Activated naive CD4-positive, alpha-beta T cell treated with anti-CD3 and anti-CD28 coated beads, Interleukin-2, amount 10 ng/mL, durations not matched to agents 7 days and 5 days (primary cell): ENCODE measurements around the gene AKAP11.

Source experiments
- CTCF ChIA-PET: fragments of 350-600 bp; sonication (Branson Sonifier 250); formaldehyde crosslinking; loops from one replicate; lab custom pipeline; 2021; ENCODE audit warnings: antibody characterized with exemption; lab: Charles Lee
- DNase-seq: peaks from one replicate; pipeline ENCODE4 v3.0.0-alpha.2; 2020
- H3K27ac Mint-ChIP-seq: one replicate; pipeline ENCODE4 v1.8.0; 2021; ENCODE audit warnings: mild to moderate bottlenecking, moderate library complexity, mixed read lengths
- H3K27me3 Mint-ChIP-seq: one replicate; pipeline ENCODE4 v1.8.0; 2021; ENCODE audit warnings: mild to moderate bottlenecking, mixed read lengths
- H3K36me3 Mint-ChIP-seq: one replicate; pipeline ENCODE4 v1.8.0; 2021; ENCODE audit warnings: mixed read lengths
- H3K4me1 Mint-ChIP-seq: one replicate; pipeline ENCODE4 v1.8.0; 2021; ENCODE audit warnings: mixed read lengths
- H3K4me3 Mint-ChIP-seq: one replicate; pipeline ENCODE4 v1.8.0; 2021; ENCODE audit warnings: mild to moderate bottlenecking, moderate library complexity, mixed read lengths
- H3K9me3 Mint-ChIP-seq: one replicate; pipeline ENCODE4 v1.8.0; 2021; ENCODE audit warnings: mixed read lengths

Gene AKAP11

GRCh38 chr13:42363941-42364612 lies 92.1 kb downstream of the AKAP11 start:
- Mint-ChIP-seq H3K4me3 (no peak overlapping the region), H3K27ac (no peak overlapping the region), H3K4me1 (peaks cover 14% of the 10 kb centered on the region), H3K9me3 (no peaks in the 10 kb centered on the region), H3K27me3 (peaks cover 7% of the 10 kb centered on the region), H3K36me3 (no peaks in the 10 kb centered on the region)
- DNase-seq, result no peak
- CTCF ChIA-PET, result interaction anchor here (1.2 kb wide), 1 partner anchor 114 kb away, joined by 5 read pairs; no protein-coding TSS in a partner anchor

- DNase-seq, result no peak
- no peaks in the 10 kb centered on the region for H3K36me3 Mint-ChIP-seq
- no peak overlapping the region for H3K4me3 Mint-ChIP-seq
These were observed 92.7 kb downstream of the AKAP11 start for GRCh38 chr13:42364613-42365000.

GRCh38 chr13:42367831-42368230 lies 95.9 kb downstream of the AKAP11 start:
- no peaks in the 10 kb centered on the region for H3K36me3 Mint-ChIP-seq
- H3K27ac Mint-ChIP-seq, result no peak overlapping the region
- peaks cover 36% of the 10 kb centered on the region for H3K4me1 Mint-ChIP-seq
- no peaks in the 10 kb centered on the region for H3K9me3 Mint-ChIP-seq
- DNase-seq, result no peak
- CTCF ChIA-PET, result interaction anchor here (0.7 to 0.8 kb wide), 3 partner anchors 14 to 509 kb away, joined by 3 read pairs; no protein-coding TSS in a partner anchor
- no peak overlapping the region for H3K4me3 Mint-ChIP-seq
- peaks cover 7% of the 10 kb centered on the region for H3K27me3 Mint-ChIP-seq

More at GRCh38 chr13:42364613-42365000, 92.7 kb downstream of the AKAP11 start:
- CTCF ChIA-PET, result interaction anchor here (1.2 kb wide), 1 partner anchor 114 kb away, joined by 5 read pairs; no protein-coding TSS in a partner anchor
- Mint-ChIP-seq H3K4me1 (peaks cover 19% of the 10 kb centered on the region), H3K27ac (no peak overlapping the region), H3K27me3 (peaks cover 7% of the 10 kb centered on the region), H3K9me3 (no peaks in the 10 kb centered on the region)

GRCh38 chr13:42369071-42369797 lies 97.3 kb downstream of the AKAP11 start:
- Mint-ChIP-seq H3K9me3 (no peaks in the 10 kb centered on the region), H3K27me3 (peaks cover 4% of the 10 kb centered on the region), H3K4me3 (no peak overlapping the region), H3K27ac (no peak overlapping the region), H3K4me1 (peaks cover 36% of the 10 kb centered on the region), H3K36me3 (no peaks in the 10 kb centered on the region)
- no peak for DNase-seq
- CTCF ChIA-PET, result no interaction called here

- DNase-seq, result no peak
- Mint-ChIP-seq H3K4me3 (no peak overlapping the region), H3K4me1 (peaks cover 40% of the 10 kb centered on the region), H3K9me3 (no peaks in the 10 kb centered on the region), H3K36me3 (no peaks in the 10 kb centered on the region), H3K27me3 (no peaks in the 10 kb centered on the region), H3K27ac (no peak overlapping the region)
- CTCF ChIA-PET, result no interaction called here
These were observed 98.3 kb downstream of the AKAP11 start for GRCh38 chr13:42370229-42370628.
